IMR-90 (cell line): Measurements from ENCODE around the gene CBS. TPM values are rescaled to one million over a fixed set of nuclear protein-coding genes. Genes with fewer than 3 reads are reported as not detected.
"Not testable (repeated sequence)": the region's sequence is repeated elsewhere in the genome, so short reads cannot be mapped to it uniquely, and the experiment has no call there.

Source experiments
- ATAC-seq: fragments of 200-7000 bp; cut with Tn5 transposase; 2 replicates; pipeline ENCODE4 v1.9.1; 2020; ENCODE audit warnings: low read depth, mild to moderate bottlenecking, moderate library complexity
- BruUV-seq: library from RNA; stranded (reverse); fragments of 400-500 nt; replicated peaks from 2 replicates; lab custom pipeline; 2021; lab: Mats Ljungman, UMichigan
- CTCF ChIA-PET: fragments of 300-600 bp; formaldehyde crosslinking; extraction: SDS; loops from one replicate; lab custom pipeline; 2021; ENCODE audit warnings: antibody characterized with exemption; lab: Yijun Ruan, JAX
- POLR2A ChIA-PET: fragments of 300-600 bp; sonication (Branson Sonifier 250); formaldehyde crosslinking; loops from one replicate; lab custom pipeline; 2022; ENCODE audit warnings: antibody characterized with exemption; ENCODE audit not compliant: unreplicated experiment; lab: Charles Lee
- DNase-seq: peaks from one replicate; pipeline ENCODE4 v3.0.0; 2013
- H2AFZ ChIP-seq: replicated peaks from 2 replicates; pipeline ENCODE3; 2013; ENCODE audit warnings: low read length, mild to moderate bottlenecking; ENCODE audit not compliant: poor library complexity
- H2AK5ac ChIP-seq: 2 replicates; pipeline ENCODE4 v1.6.1; 2013; ENCODE audit warnings: low read depth, low read length, inconsistent platforms
- H2AK9ac ChIP-seq: replicated peaks from 2 replicates; pipeline ENCODE3; 2013; ENCODE audit warnings: mild to moderate bottlenecking, low read depth, low read length, moderate library complexity; ENCODE audit not compliant: poor library complexity
- H2BK120ac ChIP-seq: 2 replicates; pipeline ENCODE4 v1.6.1; 2013; ENCODE audit warnings: low read depth, low read length, inconsistent platforms
- H2BK15ac ChIP-seq: 3 replicates; pipeline ENCODE4 v1.6.1; 2013; ENCODE audit warnings: low read depth, low read length, inconsistent platforms
- H2BK20ac ChIP-seq: 2 replicates; pipeline ENCODE4 v1.6.1; 2013; ENCODE audit warnings: low read depth, mild to moderate bottlenecking, inconsistent platforms, low read length, moderate library complexity
- H2BK5ac ChIP-seq: 2 replicates; pipeline ENCODE4 v1.6.1; 2013; ENCODE audit warnings: mild to moderate bottlenecking, low read depth, low read length, inconsistent platforms; ENCODE audit not compliant: poor library complexity, severe bottlenecking
- H3K14ac ChIP-seq: replicated peaks from 2 replicates; pipeline ENCODE4 v1.6.1; 2013; ENCODE audit warnings: low read depth, low read length, inconsistent platforms
- H3K18ac ChIP-seq: 2 replicates; pipeline ENCODE4 v1.6.1; 2013; ENCODE audit warnings: low read depth, low read length, control low read depth
- H3K23ac ChIP-seq: 2 replicates; pipeline ENCODE4 v1.6.1; 2013; ENCODE audit warnings: low read depth, low read length, inconsistent platforms
- H3K27ac ChIP-seq: 2 replicates; pipeline ENCODE4 v1.5.1; 2013; ENCODE audit warnings: mild to moderate bottlenecking, control low read depth, low read length; ENCODE audit not compliant: insufficient read depth
- H3K27me3 ChIP-seq: 2 replicates; pipeline ENCODE4 v1.6.1; 2013; ENCODE audit warnings: low read length; ENCODE audit not compliant: control insufficient read depth, insufficient read depth
- H3K36me3 ChIP-seq: 2 replicates; pipeline ENCODE4 v1.6.1; 2013; ENCODE audit warnings: low read length, mixed read lengths; ENCODE audit not compliant: control insufficient read depth, insufficient read depth
- H3K4ac ChIP-seq: 2 replicates; pipeline ENCODE4 v1.6.1; 2013; ENCODE audit warnings: low read depth, low read length, inconsistent platforms
- H3K4me1 ChIP-seq: 2 replicates; pipeline ENCODE4 v1.6.1; 2013; ENCODE audit warnings: low read length, mixed read lengths; ENCODE audit not compliant: control insufficient read depth, insufficient read depth
- H3K4me2 ChIP-seq: 2 replicates; pipeline ENCODE4 v1.6.1; 2013; ENCODE audit warnings: low read depth, mild to moderate bottlenecking, control low read depth, low read length, moderate library complexity
- H3K4me3 ChIP-seq: 2 replicates; pipeline ENCODE4 v1.5.1; 2013; ENCODE audit warnings: low read depth, mild to moderate bottlenecking, control low read depth, low read length, moderate library complexity; ENCODE audit not compliant: insufficient read depth
- H3K56ac ChIP-seq: 2 replicates; pipeline ENCODE4 v1.6.1; 2013; ENCODE audit warnings: low read length, inconsistent platforms; ENCODE audit not compliant: insufficient read depth; ENCODE audit errors: extremely low read depth
- H3K79me1 ChIP-seq, 2 experiments: 2 replicates each; pipeline ENCODE4 v1.6.1; 2013; ENCODE audit warnings: low read length in 2 of 2, inconsistent platforms in 1 of 2, low read depth in 1 of 2
- H3K9ac ChIP-seq: 2 replicates; pipeline ENCODE4 v1.6.1; 2013; ENCODE audit warnings: low read depth, low read length, control low read depth
- H3K9me1 ChIP-seq: 2 replicates; pipeline ENCODE4 v1.6.1; 2013; ENCODE audit warnings: low read length, inconsistent platforms; ENCODE audit not compliant: insufficient read depth
- H3K9me3 ChIP-seq: 2 replicates; pipeline ENCODE4 v1.6.1; 2013; ENCODE audit warnings: low read length; ENCODE audit not compliant: control insufficient read depth, insufficient read depth
- H4K20me1 ChIP-seq: 2 replicates; pipeline ENCODE4 v1.6.1; 2013; ENCODE audit warnings: low read length, inconsistent platforms; ENCODE audit not compliant: insufficient read depth
- H4K5ac ChIP-seq: 2 replicates; pipeline ENCODE4 v1.6.1; 2013; ENCODE audit warnings: mild to moderate bottlenecking, low read depth, low read length, control low read depth
- H4K8ac ChIP-seq, 2 experiments: 2 replicates each; pipeline ENCODE4 v1.6.1; 2013; ENCODE audit warnings: low read depth in 2 of 2, low read length in 2 of 2, control low read depth in 1 of 2, inconsistent platforms in 1 of 2
- H4K91ac ChIP-seq: 2 replicates; pipeline ENCODE4 v1.6.1; 2013; ENCODE audit warnings: low read depth, low read length, inconsistent platforms; ENCODE audit not compliant: insufficient read depth
- WGBS, 2 experiments: methylation state at CpG; one replicate each; pipeline versions ENCODE4 v1.1.5 to v1.1.7; 2013; ENCODE audit warnings: missing lambda C conversion rate in 2 of 2; ENCODE audit not compliant: insufficient read length in 1 of 2; ENCODE audit errors: extremely low coverage in 2 of 2; 5-methylcytosine and 5-hydroxymethylcytosine counted together
- dilution Hi-C: fragments of 300-500 bp; cut with HindIII; formaldehyde crosslinking; loops from one replicate; pipeline ENCODE4 v1.14.3; 2018; ENCODE audit warnings: low sequenced_read_pairs; ENCODE audit not compliant: unreplicated experiment
- in situ Hi-C: fragments of 300-500 bp; cut with MboI; formaldehyde crosslinking; loops from 3 replicates; pipeline ENCODE4 v1.14.3; 2019; ENCODE audit warnings: low sequenced_read_pairs, inconsistent platforms, mixed read lengths
- intact Hi-C: fragments of 100-400 bp; cut with micrococcal nuclease; formaldehyde crosslinking; loops from 2 replicates; pipeline ENCODE4 v1.10.0; 2022
- polyA plus RNA-seq, 3 experiments: library from polyadenylated mRNA; depleted of rRNA; stranded (reverse); fragments of >200 nt; gene quantifications; 2 replicates each; pipeline ENCODE4 v1.2.3, GENCODE V29; 2012; ENCODE audit warnings: low replicate concordance in 1 of 3
- total RNA-seq: library from RNA; depleted of rRNA; stranded (reverse); fragments of >200 nt; gene quantifications from 2 replicates; pipeline ENCODE4 v1.2.3, GENCODE V29; 2012

CBS gene
- total and polyA plus RNA-seq, 2 of the 4 experiments (the other 2 are of a cell fraction), result 38.5 to 54.3 TPM

GRCh38 chr21:43062955-43063664, 12.5 kb downstream of the CBS start:
- H3K9me3 ChIP-seq, H2BK20ac ChIP-seq, ATAC-seq, H2AK9ac ChIP-seq, POLR2A ChIA-PET, H4K91ac ChIP-seq, H4K5ac ChIP-seq, H3K4me1 ChIP-seq, H2BK5ac ChIP-seq, H2AFZ ChIP-seq, H3K27me3 ChIP-seq, BruUV-seq, H4K8ac ChIP-seq, H4K20me1 ChIP-seq, H3K4ac ChIP-seq, intact Hi-C loops, H3K79me1 ChIP-seq, H3K23ac ChIP-seq, in situ Hi-C loops, H3K14ac ChIP-seq, H2BK120ac ChIP-seq, H3K4me2 ChIP-seq, H3K9me1 ChIP-seq, H2BK15ac ChIP-seq, CTCF ChIA-PET, H3K27ac ChIP-seq, H3K18ac ChIP-seq, H3K9ac ChIP-seq, DNase-seq, H3K36me3 ChIP-seq, H2AK5ac ChIP-seq, H3K56ac ChIP-seq, dilution Hi-C loops, H3K4me3 ChIP-seq: not testable (repeated sequence)
- no CpG with 5 or more reads among the region's 28 CpGs for WGBS, 2 experiments

DNA sequence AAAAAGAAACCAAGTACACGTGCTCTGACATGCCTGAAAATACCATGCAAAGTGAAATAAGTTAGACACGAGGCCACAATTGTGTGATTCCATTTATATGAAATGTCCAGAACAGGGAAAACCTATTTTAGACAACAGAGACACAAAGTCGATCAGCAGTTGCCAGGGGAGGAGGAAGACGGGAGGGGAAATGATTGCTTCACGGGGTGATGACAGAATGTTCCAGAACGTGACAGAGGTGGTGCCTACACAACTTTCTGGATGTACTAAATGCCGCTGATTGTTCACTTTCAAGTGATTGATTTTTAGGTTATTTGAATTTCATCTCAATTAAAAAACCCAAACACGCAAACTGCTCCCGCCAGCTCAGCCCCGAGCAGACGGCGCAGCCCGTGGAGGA, 22.5 kb downstream of the CBS start:
- H3K9me1 ChIP-seq, H3K9me3 ChIP-seq, H3K4me1 ChIP-seq, ATAC-seq, H3K56ac ChIP-seq, H2AK5ac ChIP-seq, H3K4ac ChIP-seq, H2BK15ac ChIP-seq, H3K14ac ChIP-seq, H3K4me2 ChIP-seq, DNase-seq, H3K9ac ChIP-seq, H2AFZ ChIP-seq, dilution Hi-C loops, H4K8ac ChIP-seq, H3K27ac ChIP-seq, H2AK9ac ChIP-seq, H4K91ac ChIP-seq, CTCF ChIA-PET, H4K5ac ChIP-seq, H2BK20ac ChIP-seq, H4K20me1 ChIP-seq, H2BK120ac ChIP-seq, H3K36me3 ChIP-seq, BruUV-seq, H3K23ac ChIP-seq, in situ Hi-C loops, H3K79me1 ChIP-seq, H3K27me3 ChIP-seq, H3K18ac ChIP-seq, intact Hi-C loops, H2BK5ac ChIP-seq, H3K4me3 ChIP-seq, POLR2A ChIA-PET: not testable (repeated sequence)
- WGBS, 2 experiments, result no CpG with 5 or more reads among the region's 13 CpGs
